DND-41 (cell line): ENCODE results near the gene TOMM6.

ENCODE experiments used
- EZH2 ChIP-seq: IDR thresholded peaks from 3 replicates; pipeline ENCODE4 v1.6.1; 2012; ENCODE audit warnings: borderline replicate concordance, low read depth, mild to moderate bottlenecking, moderate library complexity, low read length, inconsistent platforms; ENCODE audit not compliant: severe bottlenecking
- TF ChIP-seq, protein P1 (sequence below): IDR thresholded peaks from 2 replicates; pipeline ENCODE4 v1.5.1; 2012; ENCODE audit warnings: borderline replicate concordance, low read length, moderate library complexity, mild to moderate bottlenecking; ENCODE audit not compliant: poor library complexity, severe bottlenecking; ENCODE audit errors: extremely low read depth

DNA sequence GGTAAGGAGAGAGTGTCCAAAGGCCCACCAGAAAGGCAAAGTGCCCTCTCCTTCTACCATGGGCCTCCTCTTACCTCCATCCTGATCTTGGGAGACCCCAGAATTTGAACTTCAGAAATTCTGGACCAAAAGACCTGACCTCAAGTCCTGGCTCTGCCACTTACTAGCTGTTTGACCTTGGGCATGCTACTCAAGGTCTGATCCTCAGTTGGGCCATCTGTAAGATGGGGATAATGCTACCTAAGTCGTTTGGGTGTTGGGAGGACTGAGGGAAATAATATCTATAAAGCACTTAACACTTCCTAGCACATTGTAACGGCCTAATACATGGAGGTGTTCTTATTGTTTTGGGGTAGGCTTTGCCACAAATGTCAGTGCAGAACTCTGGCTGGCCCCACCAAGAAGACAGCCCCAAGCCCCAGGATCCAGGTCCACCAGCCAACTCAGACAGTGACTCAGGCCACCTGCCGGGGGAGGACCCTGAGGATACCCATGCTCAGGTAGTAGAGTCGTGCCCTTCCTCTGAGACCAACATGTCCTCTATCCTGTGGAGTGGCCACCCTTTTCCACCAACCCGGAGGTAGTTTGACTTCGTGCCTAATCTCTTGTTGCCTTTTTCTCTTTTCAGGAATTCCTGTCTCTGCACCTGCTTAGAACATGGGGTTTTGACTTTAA, 4.3 kb upstream of the TOMM6 start:
- TF ChIP-seq, protein P1, sequence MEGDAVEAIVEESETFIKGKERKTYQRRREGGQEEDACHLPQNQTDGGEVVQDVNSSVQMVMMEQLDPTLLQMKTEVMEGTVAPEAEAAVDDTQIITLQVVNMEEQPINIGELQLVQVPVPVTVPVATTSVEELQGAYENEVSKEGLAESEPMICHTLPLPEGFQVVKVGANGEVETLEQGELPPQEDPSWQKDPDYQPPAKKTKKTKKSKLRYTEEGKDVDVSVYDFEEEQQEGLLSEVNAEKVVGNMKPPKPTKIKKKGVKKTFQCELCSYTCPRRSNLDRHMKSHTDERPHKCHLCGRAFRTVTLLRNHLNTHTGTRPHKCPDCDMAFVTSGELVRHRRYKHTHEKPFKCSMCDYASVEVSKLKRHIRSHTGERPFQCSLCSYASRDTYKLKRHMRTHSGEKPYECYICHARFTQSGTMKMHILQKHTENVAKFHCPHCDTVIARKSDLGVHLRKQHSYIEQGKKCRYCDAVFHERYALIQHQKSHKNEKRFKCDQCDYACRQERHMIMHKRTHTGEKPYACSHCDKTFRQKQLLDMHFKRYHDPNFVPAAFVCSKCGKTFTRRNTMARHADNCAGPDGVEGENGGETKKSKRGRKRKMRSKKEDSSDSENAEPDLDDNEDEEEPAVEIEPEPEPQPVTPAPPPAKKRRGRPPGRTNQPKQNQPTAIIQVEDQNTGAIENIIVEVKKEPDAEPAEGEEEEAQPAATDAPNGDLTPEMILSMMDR: no peak
- TF ChIP-seq EZH2: no peak
